K562 (cell line): Measurements from ENCODE around the gene CDH12.

ENCODE experiments used
- ASH1L ChIP-seq: fragments of 450-650 bp; IDR thresholded peaks from 2 replicates; pipeline ENCODE4 v1.6.1; 2018; ENCODE audit warnings: borderline replicate concordance, mild to moderate bottlenecking, low read depth; ENCODE audit not compliant: partially characterized antibody
- GATA2 ChIP-seq: sonication (generic); formaldehyde crosslinking; IDR thresholded peaks from 2 replicates; pipeline ENCODE4 v1.4.0; 2020; ENCODE audit warnings: mild to moderate bottlenecking, missing genetic modification reagents
- RFX1 ChIP-seq: fragments of 450-650 bp; IDR thresholded peaks from 2 replicates; pipeline ENCODE4 v1.6.1; 2016; ENCODE audit warnings: mild to moderate bottlenecking, moderate library complexity
- TF ChIP-seq, protein P1 (sequence below): sonication (generic); formaldehyde crosslinking; IDR thresholded peaks from 2 replicates; pipeline ENCODE4 v1.8.1; 2023; ENCODE audit warnings: missing genetic modification reagents, mild to moderate bottlenecking, borderline replicate concordance

DNA sequence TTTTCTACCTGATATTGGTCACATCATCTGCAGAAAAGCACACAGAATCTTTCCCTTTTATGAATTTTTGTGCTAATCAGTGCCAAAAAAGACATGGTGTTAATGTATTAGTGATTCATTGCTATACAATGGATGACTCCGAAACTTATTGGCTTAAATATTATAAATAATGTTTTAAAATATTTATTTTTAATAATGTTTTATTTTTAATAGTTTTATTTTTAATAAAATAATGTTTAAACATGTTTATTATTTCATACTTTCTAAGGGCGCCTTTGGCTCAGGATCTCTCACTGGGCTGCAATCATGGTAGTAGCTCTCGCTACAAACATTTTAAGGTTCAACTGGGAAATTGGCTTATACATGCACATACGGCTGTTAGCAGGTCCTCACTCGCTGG, 65.7 kb downstream of the CDH12 start:
- no peak for TF ChIP-seq GATA2 (CRISPR knock-in tag)
- TF ChIP-seq, protein P1, sequence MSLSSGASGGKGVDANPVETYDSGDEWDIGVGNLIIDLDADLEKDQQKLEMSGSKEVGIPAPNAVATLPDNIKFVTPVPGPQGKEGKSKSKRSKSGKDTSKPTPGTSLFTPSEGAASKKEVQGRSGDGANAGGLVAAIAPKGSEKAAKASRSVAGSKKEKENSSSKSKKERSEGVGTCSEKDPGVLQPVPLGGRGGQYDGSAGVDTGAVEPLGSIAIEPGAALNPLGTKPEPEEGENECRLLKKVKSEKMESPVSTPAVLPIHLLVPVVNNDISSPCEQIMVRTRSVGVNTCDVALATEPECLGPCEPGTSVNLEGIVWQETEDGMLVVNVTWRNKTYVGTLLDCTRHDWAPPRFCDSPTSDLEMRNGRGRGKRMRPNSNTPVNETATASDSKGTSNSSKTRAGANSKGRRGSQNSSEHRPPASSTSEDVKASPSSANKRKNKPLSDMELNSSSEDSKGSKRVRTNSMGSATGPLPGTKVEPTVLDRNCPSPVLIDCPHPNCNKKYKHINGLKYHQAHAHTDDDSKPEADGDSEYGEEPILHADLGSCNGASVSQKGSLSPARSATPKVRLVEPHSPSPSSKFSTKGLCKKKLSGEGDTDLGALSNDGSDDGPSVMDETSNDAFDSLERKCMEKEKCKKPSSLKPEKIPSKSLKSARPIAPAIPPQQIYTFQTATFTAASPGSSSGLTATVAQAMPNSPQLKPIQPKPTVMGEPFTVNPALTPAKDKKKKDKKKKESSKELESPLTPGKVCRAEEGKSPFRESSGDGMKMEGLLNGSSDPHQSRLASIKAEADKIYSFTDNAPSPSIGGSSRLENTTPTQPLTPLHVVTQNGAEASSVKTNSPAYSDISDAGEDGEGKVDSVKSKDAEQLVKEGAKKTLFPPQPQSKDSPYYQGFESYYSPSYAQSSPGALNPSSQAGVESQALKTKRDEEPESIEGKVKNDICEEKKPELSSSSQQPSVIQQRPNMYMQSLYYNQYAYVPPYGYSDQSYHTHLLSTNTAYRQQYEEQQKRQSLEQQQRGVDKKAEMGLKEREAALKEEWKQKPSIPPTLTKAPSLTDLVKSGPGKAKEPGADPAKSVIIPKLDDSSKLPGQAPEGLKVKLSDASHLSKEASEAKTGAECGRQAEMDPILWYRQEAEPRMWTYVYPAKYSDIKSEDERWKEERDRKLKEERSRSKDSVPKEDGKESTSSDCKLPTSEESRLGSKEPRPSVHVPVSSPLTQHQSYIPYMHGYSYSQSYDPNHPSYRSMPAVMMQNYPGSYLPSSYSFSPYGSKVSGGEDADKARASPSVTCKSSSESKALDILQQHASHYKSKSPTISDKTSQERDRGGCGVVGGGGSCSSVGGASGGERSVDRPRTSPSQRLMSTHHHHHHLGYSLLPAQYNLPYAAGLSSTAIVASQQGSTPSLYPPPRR (CRISPR knock-in tag) = no peak
- no peak for TF ChIP-seq ASH1L
- TF ChIP-seq RFX1 = no peak
